ENCODE results near the gene RNU6-1. TPM values are rescaled to one million over a fixed set of nuclear protein-coding genes. Genes with fewer than 3 reads are reported as not detected.

RNU6-1 gene
- total and polyA plus RNA-seq, 8 donors = not detected

DNA sequence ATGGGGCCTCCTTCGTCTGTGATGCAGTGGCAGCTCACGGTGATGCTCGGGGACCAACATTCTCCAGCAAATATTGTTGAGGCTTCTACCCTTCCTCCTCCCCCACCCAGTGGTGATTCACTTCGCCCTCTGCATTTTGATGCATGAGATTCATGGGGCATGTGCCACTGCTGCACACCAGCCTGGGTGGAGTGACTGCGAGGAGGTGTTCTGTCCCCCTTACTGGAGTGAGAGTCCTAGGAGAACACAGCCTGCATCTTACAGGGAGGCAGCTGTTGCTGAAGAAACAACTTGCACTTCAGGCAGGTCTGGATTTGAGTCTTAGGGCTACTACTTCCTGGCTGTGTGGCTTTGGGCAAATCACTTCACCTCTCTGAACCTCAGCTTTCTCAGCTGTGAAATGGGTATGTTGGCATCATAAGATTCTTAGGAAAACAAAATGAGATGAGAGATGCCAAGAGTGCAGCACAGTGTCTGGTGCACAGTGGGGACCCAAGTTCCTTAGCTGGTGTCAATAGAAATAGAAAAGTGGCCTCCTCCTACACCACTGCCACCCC is 24.7 kb downstream of the RNU6-1 start:
- intact Hi-C loops (cut with DNase I) = no loop called here
- ATAC-seq = no peak
- H3K36me3 ChIP-seq = no peaks in the 10 kb centered on the region
- H3K4me3 ChIP-seq = no peak overlapping the region
- no peak overlapping the region for H3K27ac ChIP-seq
- no peak for TF ChIP-seq CTCF (IDR thresholded peaks at IDR 0.05)
- H3K27me3 ChIP-seq = peaks cover 11 to 35% of the 10 kb centered on the region in 2 donors
- DNase-seq = peak in 2 of 4 donors; percentile 0 to 14
- peaks cover 0 to 7% of the 10 kb centered on the region in 2 donors for H3K9me3 ChIP-seq
- no peaks in the 10 kb centered on the region for H3K4me1 ChIP-seq

GRCh38 chr15:67813104-67813634 is 26.7 kb downstream of the RNU6-1 start:
- peak in 1 of 4 donors; percentile 28 for DNase-seq
- no peak for TF ChIP-seq CTCF (IDR thresholded peaks at IDR 0.05)

DNA sequence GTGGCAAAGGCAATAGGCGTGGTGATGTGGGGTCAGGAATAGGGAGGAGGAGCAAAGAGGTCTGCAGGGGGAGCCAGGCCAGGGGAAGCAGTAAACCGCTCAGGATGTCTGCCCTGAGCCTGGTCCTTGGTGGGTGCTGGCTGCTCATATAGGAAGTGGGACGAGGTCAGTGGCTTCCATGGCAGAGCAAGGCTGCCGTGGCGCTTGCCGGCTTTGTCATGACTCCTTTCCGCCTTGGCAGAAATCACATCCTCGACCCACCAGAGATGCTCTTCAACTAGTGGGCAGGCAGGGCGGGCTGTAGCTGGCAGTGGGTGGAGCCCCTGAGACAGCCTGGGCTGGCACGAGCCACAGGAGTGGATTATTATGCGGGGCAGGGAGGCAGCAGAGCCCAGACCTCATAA is 27.6 kb downstream of the RNU6-1 start:
- intact Hi-C loops (cut with DNase I) = no loop called here
- DNase-seq (peak in 1 of 4 donors; percentile 63), ATAC-seq (no peak)
- H3K4me1 ChIP-seq = no peaks in the 10 kb centered on the region
- H3K27me3 ChIP-seq = peaks cover 0 to 6% of the 10 kb centered on the region in 2 donors
- H3K9me3 ChIP-seq = peaks cover 0 to 7% of the 10 kb centered on the region in 2 donors
- H3K27ac ChIP-seq = no peak overlapping the region
- H3K4me3 ChIP-seq = no peak overlapping the region
- TF ChIP-seq CTCF (IDR thresholded peaks at IDR 0.05) = no peak
- H3K36me3 ChIP-seq = peaks cover 0 to 4% of the 10 kb centered on the region in 2 donors

More at GRCh38 chr15:67813104-67813634, 26.7 kb downstream of the RNU6-1 start:
- H3K36me3 ChIP-seq = no peaks in the 10 kb centered on the region
- H3K4me1 ChIP-seq = no peaks in the 10 kb centered on the region
- H3K27ac ChIP-seq = no peak overlapping the region
- intact Hi-C loops (cut with DNase I) = no loop called here
- ATAC-seq = no peak
- peaks cover 0 to 7% of the 10 kb centered on the region in 2 donors for H3K9me3 ChIP-seq
- H3K4me3 ChIP-seq = no peak overlapping the region
- H3K27me3 ChIP-seq = peaks cover 0 to 15% of the 10 kb centered on the region in 2 donors

- Histone ChIP-seq H3K27ac (no peak overlapping the region), H3K4me1 (no peaks in the 10 kb centered on the region), H3K4me3 (no peak overlapping the region), H3K9me3 (no peaks in the 10 kb centered on the region), H3K36me3 (peaks cover 0 to 17% of the 10 kb centered on the region in 2 donors), H3K27me3 (no peaks in the 10 kb centered on the region)
- intact Hi-C loops (cut with DNase I) = no loop called here
- DNase-seq = peak in 1 of 4 donors; percentile 56
- TF ChIP-seq CTCF (IDR thresholded peaks at IDR 0.05) = no peak
- ATAC-seq = no peak
Observed at GRCh38 chr15:67809866-67810265, 30.0 kb downstream of the RNU6-1 start.

- Histone ChIP-seq H3K27me3 (no peaks in the 10 kb centered on the region), H3K4me3 (no peak overlapping the region), H3K36me3 (peaks cover 0 to 17% of the 10 kb centered on the region in 2 donors), H3K27ac (no peak overlapping the region), H3K9me3 (no peaks in the 10 kb centered on the region), H3K4me1 (no peaks in the 10 kb centered on the region)
- no peak for TF ChIP-seq CTCF (IDR thresholded peaks at IDR 0.05)
- DNase-seq = no peak
- intact Hi-C loops (cut with DNase I) = no loop called here
- no peak for ATAC-seq
Observed at GRCh38 chr15:67809441-67809840, 30.4 kb downstream of the RNU6-1 start.

All from left lung (tissue), 10 donors.